ENCODE measurements around the gene TRIM67.
A peak's percentile ranks its signal among the peaks of the same experiment; 100 is the strongest.

TRIM67 gene

GRCh38 chr1:231159202-231159962 is 2.5 kb upstream of the TRIM67 start:
- FAIRE-seq = no peak

DNA sequence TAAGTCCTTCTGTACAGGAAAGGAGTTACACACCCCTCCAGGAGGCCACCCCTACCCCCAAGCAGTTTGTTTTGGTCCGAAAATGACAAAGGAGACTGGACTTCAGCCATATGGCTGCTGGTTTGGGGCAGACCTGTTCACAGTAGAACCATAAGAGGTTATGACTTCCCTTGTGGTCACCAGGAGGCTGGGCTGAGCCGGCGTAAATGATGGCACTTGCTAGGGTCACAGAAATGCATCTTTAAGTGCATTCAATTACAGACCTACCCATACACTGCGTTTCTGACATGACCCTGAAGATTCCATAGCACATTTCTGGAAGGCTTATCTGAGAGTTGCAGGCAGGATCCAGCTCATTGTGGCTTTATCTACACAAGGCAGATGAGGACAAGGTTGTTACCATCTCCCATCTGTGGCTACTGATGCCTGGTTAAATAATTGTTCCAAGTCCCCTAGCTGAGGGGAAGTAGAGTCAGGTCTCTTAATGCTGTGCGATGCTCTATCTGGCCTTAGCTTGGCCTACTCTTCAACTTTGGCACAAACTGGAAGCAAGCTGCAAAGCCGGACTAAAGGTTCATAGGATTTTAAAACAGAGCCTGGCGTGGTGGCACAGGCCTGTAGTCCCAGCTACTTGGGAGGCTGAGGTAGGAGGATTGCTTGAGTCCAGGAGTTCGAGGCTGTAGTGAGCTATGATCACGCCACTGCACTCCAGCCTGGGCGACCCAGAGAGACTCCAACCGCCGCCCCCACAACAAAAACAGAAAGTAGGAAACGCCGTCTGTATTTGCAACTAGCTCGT is 1.7 kb upstream of the TRIM67 start:
- FAIRE-seq = no peak

- FAIRE-seq = no peak
Measured at GRCh38 chr1:231160895-231161666, 777 bp upstream of the TRIM67 start.

- no peak for FAIRE-seq
Measured at GRCh38 chr1:231162297-231162969, 575 bp downstream of the TRIM67 start.

DNA sequence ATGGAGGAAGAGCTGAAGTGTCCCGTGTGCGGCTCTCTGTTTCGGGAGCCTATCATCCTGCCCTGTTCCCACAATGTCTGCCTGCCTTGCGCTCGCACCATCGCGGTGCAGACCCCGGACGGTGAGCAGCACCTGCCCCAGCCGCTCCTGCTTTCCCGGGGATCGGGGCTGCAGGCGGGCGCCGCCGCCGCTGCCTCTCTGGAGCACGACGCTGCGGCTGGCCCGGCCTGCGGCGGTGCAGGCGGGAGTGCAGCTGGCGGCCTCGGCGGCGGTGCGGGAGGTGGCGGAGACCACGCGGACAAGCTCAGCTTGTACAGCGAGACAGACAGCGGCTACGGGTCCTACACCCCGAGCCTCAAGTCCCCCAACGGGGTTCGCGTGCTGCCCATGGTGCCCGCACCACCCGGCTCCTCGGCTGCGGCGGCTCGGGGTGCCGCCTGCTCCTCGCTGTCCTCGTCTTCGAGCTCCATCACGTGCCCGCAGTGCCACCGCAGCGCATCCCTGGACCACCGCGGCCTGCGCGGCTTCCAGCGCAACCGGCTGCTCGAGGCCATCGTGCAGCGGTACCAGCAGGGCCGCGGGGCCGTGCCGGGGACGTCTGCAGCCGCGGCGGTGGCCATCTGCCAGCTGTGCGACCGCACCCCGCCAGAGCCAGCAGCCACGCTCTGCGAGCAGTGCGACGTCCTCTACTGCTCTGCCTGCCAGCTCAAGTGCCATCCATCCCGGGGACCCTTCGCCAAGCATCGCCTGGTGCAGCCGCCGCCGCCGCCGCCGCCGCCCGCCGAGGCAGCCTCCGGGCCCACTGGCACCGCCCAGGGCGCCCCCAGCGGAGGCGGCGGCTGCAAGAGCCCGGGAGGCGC is 1.3 kb downstream of the TRIM67 start:
- no peak for FAIRE-seq

- no peak for FAIRE-seq
Measured at GRCh38 chr1:231163830-231164427, 2.1 kb downstream of the TRIM67 start.

- FAIRE-seq = peak; percentile 24
Measured at GRCh38 chr1:231165371-231165770, 3.5 kb downstream of the TRIM67 start.

GRCh38 chr1:231166398-231166797 is 4.5 kb downstream of the TRIM67 start:
- FAIRE-seq = no peak

DNA sequence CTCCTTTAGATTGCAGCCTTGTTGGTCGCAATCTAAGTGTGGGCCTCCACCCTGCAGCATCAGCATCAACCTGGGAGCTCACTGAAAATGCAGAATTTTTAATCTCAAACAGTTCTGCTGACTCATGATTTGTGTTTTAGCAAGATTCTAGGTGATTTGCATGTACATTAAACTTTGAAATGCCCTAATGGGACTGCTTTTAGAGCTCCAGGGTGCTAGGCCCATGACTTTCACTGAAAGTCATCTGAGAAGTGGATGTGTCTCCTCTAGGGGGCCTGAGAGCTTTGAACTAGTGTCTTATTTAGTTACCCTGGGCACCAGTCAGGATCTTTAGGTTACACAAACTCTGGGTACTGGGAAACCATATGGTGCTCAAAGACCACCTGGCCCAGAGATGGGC is 9.0 kb downstream of the TRIM67 start:
- FAIRE-seq = no peak

GRCh38 chr1:231171623-231172197 is 9.9 kb downstream of the TRIM67 start:
- FAIRE-seq = no peak

DNA sequence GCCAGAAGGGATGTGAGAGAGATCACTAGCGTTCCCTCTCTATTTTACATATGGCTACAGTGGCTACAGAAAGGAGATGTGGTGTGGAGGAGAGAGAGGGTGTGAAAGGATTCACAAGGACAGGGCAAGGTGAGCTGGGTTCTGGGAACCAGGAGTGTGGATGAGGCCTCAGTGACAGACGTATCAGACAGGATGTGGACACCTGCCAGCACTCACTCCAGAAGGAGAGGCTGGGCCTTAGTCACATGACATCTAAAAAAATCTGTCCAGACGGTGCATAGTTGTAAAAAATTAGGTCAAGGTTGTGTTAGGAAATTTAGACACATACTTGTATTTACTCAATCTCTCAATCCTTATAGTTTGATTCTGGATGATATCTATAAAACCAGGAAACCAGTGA is 10.6 kb downstream of the TRIM67 start:
- no peak for FAIRE-seq

DNA sequence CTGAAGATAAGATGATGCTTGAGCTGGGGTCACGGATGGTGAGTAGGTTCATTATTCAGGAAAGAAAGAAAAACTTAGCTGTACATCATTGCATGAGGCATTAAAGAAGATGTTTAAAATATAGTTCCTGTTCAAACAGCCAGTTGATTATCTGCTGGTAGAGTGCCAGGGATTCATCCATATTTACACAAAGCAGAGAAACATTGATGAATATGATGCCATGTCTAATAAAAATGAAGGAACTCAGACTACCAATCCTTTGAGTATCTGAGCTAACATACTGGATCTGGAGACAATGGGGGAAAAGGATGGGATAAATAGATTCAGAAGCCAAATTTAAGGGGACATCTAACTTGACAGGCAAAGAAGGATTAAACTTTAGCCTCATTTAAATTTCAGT is 14.6 kb downstream of the TRIM67 start:
- FAIRE-seq = no peak

- FAIRE-seq = no peak
Measured at GRCh38 chr1:231177226-231177625, 15.4 kb downstream of the TRIM67 start.

- FAIRE-seq = no peak
Measured at GRCh38 chr1:231177936-231178335, 16.1 kb downstream of the TRIM67 start.

DNA sequence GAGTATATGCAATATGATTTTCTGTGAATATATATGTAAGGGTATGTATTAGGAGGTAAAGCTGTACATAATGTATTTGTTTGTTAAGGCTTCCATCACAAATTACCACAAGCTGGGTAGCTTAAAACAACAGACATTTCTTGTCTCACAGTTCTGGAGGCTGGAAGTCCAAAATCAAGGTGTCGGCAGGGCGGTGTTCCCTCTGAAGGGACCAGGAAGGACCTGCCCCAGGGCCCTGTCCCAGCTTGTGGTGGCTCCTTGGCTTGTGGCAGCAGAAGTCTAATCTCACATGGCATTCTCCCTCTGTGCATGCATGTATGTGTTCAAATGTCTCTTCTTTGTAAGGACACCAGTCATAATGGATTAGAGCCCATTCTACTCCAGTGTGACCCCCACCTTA is 17.1 kb downstream of the TRIM67 start:
- no peak for FAIRE-seq

- FAIRE-seq = no peak
Measured at GRCh38 chr1:231180034-231180433, 18.2 kb downstream of the TRIM67 start.

GRCh38 chr1:231181271-231181670 is 19.4 kb downstream of the TRIM67 start:
- no peak for FAIRE-seq

GRCh38 chr1:231182317-231182716 is 20.5 kb downstream of the TRIM67 start:
- no peak for FAIRE-seq

DNA sequence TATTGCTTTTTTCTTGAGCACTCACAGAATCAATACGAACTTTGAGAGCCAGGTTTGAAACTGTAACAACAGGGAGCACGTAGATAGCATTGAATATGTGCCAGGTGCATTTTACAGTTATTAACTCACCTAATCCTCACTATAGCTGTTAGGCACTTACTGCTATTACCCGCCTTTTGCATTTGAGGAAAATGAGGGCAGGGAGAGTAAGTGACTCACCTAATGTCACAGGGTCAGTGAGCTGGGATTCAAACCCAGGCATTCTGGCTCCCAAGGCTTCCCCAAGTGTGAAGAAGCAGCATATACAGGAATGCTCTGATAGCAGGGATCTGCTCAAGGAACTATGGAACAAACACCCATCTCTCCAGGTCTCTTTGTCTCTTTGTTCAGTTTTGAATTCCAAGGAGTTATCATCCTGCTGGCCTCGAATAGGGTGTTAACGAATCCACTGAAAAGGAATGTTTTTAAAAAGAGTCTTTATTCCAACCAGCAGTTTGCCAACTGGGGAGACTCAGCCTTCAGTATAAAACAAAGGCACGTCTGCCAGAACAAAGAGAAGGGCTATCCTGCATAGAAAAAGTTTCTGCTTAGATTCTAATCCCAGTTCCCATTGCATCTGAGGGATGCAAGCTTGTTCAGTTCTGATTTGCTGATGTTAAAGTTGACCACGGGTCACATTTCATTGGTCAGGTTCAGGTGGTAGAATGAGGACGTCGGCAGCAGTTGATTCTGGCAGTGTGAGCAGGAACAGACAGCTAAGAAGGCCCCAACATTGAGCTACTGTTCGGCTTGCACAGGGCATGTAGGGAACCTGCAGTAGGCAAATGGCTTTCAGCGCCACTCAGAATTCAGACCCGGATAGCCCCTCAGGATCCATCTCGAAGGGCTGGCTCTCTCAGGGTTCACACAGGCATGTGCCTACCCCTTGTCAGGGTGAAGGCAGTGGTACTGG is 22.1 kb downstream of the TRIM67 start:
- no peak for FAIRE-seq

GRCh38 chr1:231184891-231185290 is 23.0 kb downstream of the TRIM67 start:
- FAIRE-seq = no peak

All from islet of Langerhans (tissue), 1 donor.